ENCODE data around the gene ICAM1.

- TF ChIP-seq CTCF (IDR thresholded peaks at IDR 0.05) (no peak), POLR2A (IDR thresholded peaks at IDR 0.05) (no peak), EP300 (IDR thresholded peaks at IDR 0.05) (no peak), POLR2AphosphoS5 (IDR thresholded peaks at IDR 0.05) (no peak)
These were observed 18.2 kb upstream of the ICAM1 start for GRCh38 chr19:10252707-10253106.
